Neural progenitor cell (in vitro differentiated cells): ENCODE results near the gene GOLGA6L24. TPM values are rescaled to one million over a fixed set of nuclear protein-coding genes. Genes with fewer than 3 reads are reported as not detected.
A peak's percentile ranks its signal among the peaks of the same experiment; 100 is the strongest.
"Not testable (repeated sequence)": the region's sequence is repeated elsewhere in the genome, so short reads cannot be mapped to it uniquely, and the experiment has no call there.

Experiments used
- DNase-seq: peaks from one replicate; pipeline ENCODE4 v3.0.0-alpha.2; 2016; ENCODE audit warnings: low spot score
- H2AFZ ChIP-seq: fragments of 200-600 bp; sonication (generic); replicated peaks from 2 replicates; pipeline ENCODE4 v1.6.1; 2016; ENCODE audit warnings: antibody characterized with exemption
- H3F3A ChIP-seq: fragments of 200-600 bp; sonication (generic); 2 replicates; pipeline ENCODE4 v1.6.1; 2016; ENCODE audit warnings: antibody characterized with exemption, low read depth
- H3K27ac ChIP-seq: fragments of 200-600 bp; sonication (generic); 2 replicates; pipeline ENCODE4 v1.5.1; 2016; ENCODE audit warnings: mild to moderate bottlenecking
- H3K27me3 ChIP-seq: fragments of 200-600 bp; sonication (generic); 2 replicates; pipeline ENCODE4 v1.6.1; 2016; ENCODE audit warnings: mild to moderate bottlenecking, moderate library complexity
- H3K36me3 ChIP-seq: fragments of 200-600 bp; sonication (generic); 2 replicates; pipeline ENCODE4 v1.5.1; 2016
- H3K4me1 ChIP-seq: fragments of 200-600 bp; sonication (generic); 2 replicates; pipeline ENCODE4 v1.6.1; 2016; ENCODE audit warnings: mixed run types
- H3K4me2 ChIP-seq: fragments of 200-600 bp; sonication (generic); 2 replicates; pipeline ENCODE4 v1.6.1; 2016
- H3K4me3 ChIP-seq: fragments of 200-600 bp; sonication (generic); 2 replicates; pipeline ENCODE4 v1.5.1; 2016
- H3K79me2 ChIP-seq: fragments of 200-600 bp; sonication (generic); 2 replicates; pipeline ENCODE4 v1.6.1; 2016; ENCODE audit warnings: low read depth
- H3K9ac ChIP-seq: fragments of 200-600 bp; sonication (generic); 2 replicates; pipeline ENCODE4 v1.6.1; 2016
- H3K9me3 ChIP-seq: fragments of 200-600 bp; sonication (generic); 2 replicates; pipeline ENCODE4 v1.5.1; 2016; ENCODE audit warnings: low read depth
- H4K20me1 ChIP-seq: fragments of 200-600 bp; sonication (generic); 2 replicates; pipeline ENCODE4 v1.6.1; 2016; ENCODE audit warnings: low read depth
- H3K27ac Mint-ChIP-seq: 3 replicates; pipeline ENCODE4 v1.8.0; 2021; ENCODE audit warnings: mixed read lengths
- H3K27me3 Mint-ChIP-seq: 2 replicates; pipeline ENCODE4 v1.8.0; 2022; ENCODE audit warnings: low read depth, mild to moderate bottlenecking, inconsistent platforms, moderate library complexity, mixed read lengths; ENCODE audit not compliant: insufficient read depth
- H3K36me3 Mint-ChIP-seq: 3 replicates; pipeline ENCODE4 v1.8.0; 2021; ENCODE audit warnings: mixed read lengths
- H3K4me1 Mint-ChIP-seq: 3 replicates; pipeline ENCODE4 v1.8.0; 2021; ENCODE audit warnings: mixed read lengths
- H3K4me3 Mint-ChIP-seq: 3 replicates; pipeline ENCODE4 v1.8.0; 2021; ENCODE audit warnings: mild to moderate bottlenecking, moderate library complexity, mixed read lengths
- H3K9me3 Mint-ChIP-seq: 3 replicates; pipeline ENCODE4 v1.8.0; 2020; ENCODE audit warnings: mixed read lengths
- total RNA-seq: library from RNA; depleted of rRNA; stranded (reverse); fragments of >200 nt; gene quantifications from 2 replicates; pipeline ENCODE4 v1.2.3, GENCODE V29; 2015; ENCODE audit warnings: low replicate concordance

The GOLGA6L24 gene
- not detected in 2 replicates for total RNA-seq

- not testable (repeated sequence) for H3K4me1 ChIP-seq, H4K20me1 ChIP-seq
Measured at GRCh38 chr15:28357984-28358383, at the start of gene GOLGA6L24. TSS of gene GOLGA6L24 (minus strand) at chr15:28358084. CDS start at chr15:28358023, 61 bp downstream.

GRCh38 chr15:28402774-28403435 lies 45.0 kb upstream of the GOLGA6L24 start:
- H3K4me3 Mint-ChIP-seq, H3K79me2 ChIP-seq, H3F3A ChIP-seq, H4K20me1 ChIP-seq, H3K27me3 Mint-ChIP-seq, H3K4me1 Mint-ChIP-seq, H3K4me3 ChIP-seq, H3K9me3 Mint-ChIP-seq, H3K4me2 ChIP-seq, DNase-seq, H3K4me1 ChIP-seq, H3K27me3 ChIP-seq, H3K9me3 ChIP-seq, H3K36me3 Mint-ChIP-seq, H2AFZ ChIP-seq, H3K27ac Mint-ChIP-seq, H3K27ac ChIP-seq, H3K36me3 ChIP-seq, H3K9ac ChIP-seq: not testable (repeated sequence)

More at GRCh38 chr15:28357984-28358383, at the start of gene GOLGA6L24:
- not testable (repeated sequence) for H3K36me3 Mint-ChIP-seq, H3K9me3 Mint-ChIP-seq, H3K79me2 ChIP-seq, DNase-seq, H3K4me1 Mint-ChIP-seq, H3K27me3 Mint-ChIP-seq, H3K27ac Mint-ChIP-seq, H3K9ac ChIP-seq, H3F3A ChIP-seq, H2AFZ ChIP-seq, H3K36me3 ChIP-seq, H3K27me3 ChIP-seq, H3K27ac ChIP-seq, H3K4me2 ChIP-seq, H3K4me3 ChIP-seq, H3K9me3 ChIP-seq, H3K4me3 Mint-ChIP-seq

GRCh38 chr15:28396022-28396421 lies 38.1 kb upstream of the GOLGA6L24 start:
- H3K9ac ChIP-seq, H3K27ac Mint-ChIP-seq, H3K27ac ChIP-seq, H3K79me2 ChIP-seq, H3K4me1 ChIP-seq, H3K27me3 Mint-ChIP-seq, H3K36me3 ChIP-seq, H3K36me3 Mint-ChIP-seq, DNase-seq, H3K27me3 ChIP-seq, H3K4me2 ChIP-seq, H3K4me3 ChIP-seq, H3K9me3 Mint-ChIP-seq, H3K4me1 Mint-ChIP-seq, H2AFZ ChIP-seq, H3F3A ChIP-seq, H3K9me3 ChIP-seq, H4K20me1 ChIP-seq, H3K4me3 Mint-ChIP-seq: not testable (repeated sequence)

GRCh38 chr15:28380053-28380452 lies 22.2 kb upstream of the GOLGA6L24 start:
- H3K27ac Mint-ChIP-seq, H3K9me3 ChIP-seq, H3K36me3 ChIP-seq: not testable (repeated sequence)

DNA sequence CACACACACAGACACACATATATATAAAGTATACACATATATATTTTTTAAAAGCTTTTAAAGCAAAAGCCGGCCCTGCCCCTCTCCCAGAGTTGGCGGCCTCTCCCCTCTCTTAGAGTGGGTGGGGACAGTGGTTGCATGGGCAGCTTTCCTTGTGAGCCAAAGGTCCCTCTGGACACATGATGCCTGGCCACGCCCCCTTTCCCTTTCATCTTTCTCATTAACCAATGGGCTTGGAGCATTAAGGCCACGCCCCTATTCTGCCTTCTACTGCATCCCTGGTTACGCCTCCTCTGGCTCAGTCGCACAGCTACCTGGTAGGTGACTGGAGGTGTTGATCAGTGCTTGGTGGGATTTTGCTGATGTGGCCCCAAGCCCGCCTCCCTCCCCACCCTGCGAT lies 20.5 kb upstream of the GOLGA6L24 start, which contains the start of gene GOLGA8F:
Gene GOLGA8F, plus strand, starts transcription at position 301 of the 400 bp plus-strand sequence. Its CDS starts 98 bp downstream, at position 399.
- not testable (repeated sequence) for H3K9me3 Mint-ChIP-seq, H3K36me3 Mint-ChIP-seq, H3K4me1 Mint-ChIP-seq

More at GRCh38 chr15:28380053-28380452, 22.2 kb upstream of the GOLGA6L24 start:
- not testable (repeated sequence) for H2AFZ ChIP-seq, H4K20me1 ChIP-seq, H3K27me3 ChIP-seq, H3K27me3 Mint-ChIP-seq, H3F3A ChIP-seq, H3K4me2 ChIP-seq, H3K4me3 Mint-ChIP-seq, H3K36me3 Mint-ChIP-seq, DNase-seq, H3K4me1 Mint-ChIP-seq, H3K4me3 ChIP-seq, H3K27ac ChIP-seq, H3K9ac ChIP-seq, H3K4me1 ChIP-seq, H3K9me3 Mint-ChIP-seq, H3K79me2 ChIP-seq

DNA sequence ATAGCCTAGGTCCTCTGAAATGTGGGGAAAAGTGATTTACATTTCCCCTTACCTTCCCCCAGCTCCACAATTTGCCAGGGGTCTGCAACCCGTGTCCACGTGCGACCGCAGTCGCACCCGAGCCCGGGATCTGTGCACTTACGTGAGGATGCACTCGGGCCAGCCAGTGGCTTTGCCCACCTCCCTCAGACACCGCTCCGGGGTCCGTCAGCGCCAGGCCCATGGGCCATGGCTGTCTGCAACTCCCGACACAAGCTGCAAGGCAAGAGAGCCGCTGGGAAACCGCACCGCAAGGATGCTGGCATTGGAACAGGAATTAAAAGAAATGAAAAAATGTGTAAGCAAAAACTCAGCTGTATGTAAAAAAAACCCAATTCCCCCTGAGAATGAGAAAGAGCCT lies 7.6 kb upstream of the GOLGA6L24 start:
- H3K9me3 ChIP-seq, H3K27me3 Mint-ChIP-seq, H3K79me2 ChIP-seq, H3K36me3 ChIP-seq, H3K4me1 Mint-ChIP-seq, H4K20me1 ChIP-seq, H3K9ac ChIP-seq, H3K4me1 ChIP-seq, H3K4me2 ChIP-seq, H3K9me3 Mint-ChIP-seq, H3K27me3 ChIP-seq, H3K4me3 ChIP-seq, H3K36me3 Mint-ChIP-seq, H3K4me3 Mint-ChIP-seq, H3K27ac ChIP-seq, H2AFZ ChIP-seq, H3F3A ChIP-seq, H3K27ac Mint-ChIP-seq, DNase-seq: not testable (repeated sequence)

More for the DNA sequence above, 20.5 kb upstream of the GOLGA6L24 start, which contains the start of gene GOLGA8F:
- H3K27me3 ChIP-seq, H3K9ac ChIP-seq, H3K27me3 Mint-ChIP-seq, H3K79me2 ChIP-seq, DNase-seq, H3F3A ChIP-seq, H3K27ac ChIP-seq, H3K4me3 Mint-ChIP-seq, H3K9me3 ChIP-seq, H3K4me1 ChIP-seq, H3K27ac Mint-ChIP-seq, H4K20me1 ChIP-seq, H3K4me3 ChIP-seq, H2AFZ ChIP-seq, H3K36me3 ChIP-seq, H3K4me2 ChIP-seq: not testable (repeated sequence)

DNA sequence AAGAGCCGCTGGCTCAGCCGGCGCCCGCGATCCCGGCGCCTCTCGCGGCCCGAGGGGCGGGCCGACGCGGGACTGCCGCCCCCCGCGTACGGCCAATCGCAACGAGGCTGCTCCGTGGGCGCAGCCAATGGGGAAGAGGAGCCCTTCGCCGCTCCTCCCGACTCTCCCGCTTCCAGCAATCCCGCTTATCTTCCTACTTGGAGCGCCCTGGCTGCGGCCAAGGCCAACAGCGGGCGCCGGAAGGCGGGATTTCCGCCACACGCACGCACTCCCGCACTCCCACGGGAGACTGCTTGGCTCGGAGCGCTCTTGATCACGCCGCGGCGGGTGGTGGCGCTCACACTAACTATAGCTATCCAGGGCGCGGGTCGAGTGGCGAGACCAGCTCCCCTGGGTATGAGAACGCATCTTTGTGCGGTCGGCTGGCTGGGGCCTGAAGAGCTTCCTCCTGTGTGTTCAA lies 35.7 kb downstream of the GOLGA6L24 start, which contains the start of gene HERC2:
Gene HERC2, minus strand, starts transcription at position 51 of the 460 bp plus-strand sequence. CDS start 746 bp downstream, outside the sequence.
- H3K4me3 Mint-ChIP-seq = peak within 1 kb of the TSS; percentile 99
- H2AFZ ChIP-seq, H3K4me1 Mint-ChIP-seq, H3K27ac ChIP-seq, H3K27me3 Mint-ChIP-seq, H3K9ac ChIP-seq, H3K36me3 ChIP-seq, H3F3A ChIP-seq, H3K9me3 ChIP-seq, H4K20me1 ChIP-seq, H3K4me1 ChIP-seq, H3K9me3 Mint-ChIP-seq, H3K27me3 ChIP-seq, DNase-seq: not testable (repeated sequence)
- Histone ChIP-seq H3K4me3 (peak within 1 kb of the TSS; percentile 47), H3K79me2 (peaks cover 13% of the 10 kb centered on the region), H3K4me2 (peak within 1 kb of the TSS; percentile 64)
- H3K27ac Mint-ChIP-seq = peak within 1 kb of the TSS; percentile 92
- H3K36me3 Mint-ChIP-seq = peaks cover 15% of the 10 kb centered on the region

GRCh38 chr15:28321358-28322078 lies 36.4 kb downstream of the GOLGA6L24 start:
- H3K4me1 ChIP-seq, H4K20me1 ChIP-seq, H3K27me3 Mint-ChIP-seq, H3K9ac ChIP-seq, DNase-seq, H3K36me3 ChIP-seq, H3K9me3 Mint-ChIP-seq, H3K4me1 Mint-ChIP-seq, H3K27ac ChIP-seq, H3F3A ChIP-seq, H3K9me3 ChIP-seq, H2AFZ ChIP-seq, H3K27me3 ChIP-seq: not testable (repeated sequence)
- H3K4me2 ChIP-seq = peak overlapping the region; percentile 64
- peak overlapping the region; percentile 99 for H3K4me3 Mint-ChIP-seq
- peaks cover 17% of the 10 kb centered on the region for H3K36me3 Mint-ChIP-seq
- H3K27ac Mint-ChIP-seq = peak overlapping the region; percentile 92
- H3K4me3 ChIP-seq = peak overlapping the region; percentile 47
- H3K79me2 ChIP-seq = peaks cover 19% of the 10 kb centered on the region
